Measurements from ENCODE around the gene PDCL2. TPM values are rescaled to one million over a fixed set of nuclear protein-coding genes. Genes with fewer than 3 reads are reported as not detected.

PDCL2 gene
- total RNA-seq, 1 donor: not detected

GRCh38 chr4:55612341-55612740 is 20.3 kb upstream of the PDCL2 start:
- TF ChIP-seq, protein P1, sequence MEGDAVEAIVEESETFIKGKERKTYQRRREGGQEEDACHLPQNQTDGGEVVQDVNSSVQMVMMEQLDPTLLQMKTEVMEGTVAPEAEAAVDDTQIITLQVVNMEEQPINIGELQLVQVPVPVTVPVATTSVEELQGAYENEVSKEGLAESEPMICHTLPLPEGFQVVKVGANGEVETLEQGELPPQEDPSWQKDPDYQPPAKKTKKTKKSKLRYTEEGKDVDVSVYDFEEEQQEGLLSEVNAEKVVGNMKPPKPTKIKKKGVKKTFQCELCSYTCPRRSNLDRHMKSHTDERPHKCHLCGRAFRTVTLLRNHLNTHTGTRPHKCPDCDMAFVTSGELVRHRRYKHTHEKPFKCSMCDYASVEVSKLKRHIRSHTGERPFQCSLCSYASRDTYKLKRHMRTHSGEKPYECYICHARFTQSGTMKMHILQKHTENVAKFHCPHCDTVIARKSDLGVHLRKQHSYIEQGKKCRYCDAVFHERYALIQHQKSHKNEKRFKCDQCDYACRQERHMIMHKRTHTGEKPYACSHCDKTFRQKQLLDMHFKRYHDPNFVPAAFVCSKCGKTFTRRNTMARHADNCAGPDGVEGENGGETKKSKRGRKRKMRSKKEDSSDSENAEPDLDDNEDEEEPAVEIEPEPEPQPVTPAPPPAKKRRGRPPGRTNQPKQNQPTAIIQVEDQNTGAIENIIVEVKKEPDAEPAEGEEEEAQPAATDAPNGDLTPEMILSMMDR (IDR thresholded peaks at IDR 0.05; ENCODE audit: insufficient read depth, low read depth, low read length): no peak
- H3K4me3 ChIP-seq (ENCODE audit: low read depth, low read length): no peak overlapping the region
- DNase-seq (ENCODE audit: low read depth): no peak

DNA sequence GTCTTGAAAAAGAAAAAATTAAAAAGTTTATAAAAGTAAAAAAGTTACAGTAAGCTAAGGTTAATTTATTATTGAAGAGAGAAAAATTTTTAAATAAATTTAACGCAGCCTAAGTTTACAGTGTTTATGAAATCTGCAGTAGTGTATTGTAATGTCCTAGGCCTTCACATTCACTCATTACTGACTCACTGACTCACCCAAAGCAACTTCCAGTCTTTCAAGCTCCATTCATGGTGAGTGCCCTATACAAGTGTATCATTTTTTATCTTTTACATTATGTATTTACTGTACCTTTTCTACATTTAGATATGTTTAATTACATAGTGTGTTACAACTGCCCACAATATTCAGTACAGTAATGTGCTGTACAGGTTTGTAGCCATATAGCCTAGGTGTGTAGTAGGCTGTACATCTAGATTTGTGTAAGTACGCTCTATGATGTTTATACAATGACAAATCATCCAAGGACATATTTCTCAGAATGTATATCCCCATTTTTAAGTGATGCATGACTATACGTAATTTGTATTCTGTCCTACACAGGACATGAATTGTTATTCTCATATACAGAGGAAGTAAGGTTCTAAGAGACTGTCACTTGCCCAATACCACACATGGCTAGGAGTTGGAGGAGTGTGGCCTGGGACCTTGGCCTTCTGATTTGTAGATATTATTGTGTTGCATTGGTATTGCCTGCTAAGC is 19.5 kb upstream of the PDCL2 start:
- H3K4me3 ChIP-seq (ENCODE audit: low read depth, low read length): no peak overlapping the region
- TF ChIP-seq, protein P1 (IDR thresholded peaks at IDR 0.05; ENCODE audit: insufficient read depth, low read depth, low read length): no peak
- DNase-seq (ENCODE audit: low read depth): no peak

DNA sequence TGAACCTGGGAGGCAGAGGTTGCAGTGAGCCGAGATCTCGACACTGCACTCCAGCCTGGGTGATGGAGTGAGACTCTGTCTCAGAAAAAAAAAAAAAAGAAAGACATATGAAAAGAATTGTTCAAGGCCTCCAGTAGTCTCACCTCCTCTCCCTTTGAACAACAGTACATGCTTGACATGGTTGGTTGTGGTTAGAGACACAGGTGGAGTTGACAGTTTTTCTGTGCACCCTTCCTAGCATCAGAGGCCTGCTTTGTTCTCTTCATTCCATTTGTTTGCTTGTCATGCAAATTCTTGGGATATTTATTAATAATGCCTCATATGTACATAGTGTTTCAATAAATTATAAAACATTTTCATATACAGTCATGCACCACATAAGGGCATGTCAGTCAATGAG is 18.3 kb upstream of the PDCL2 start:
- H3K4me3 ChIP-seq (ENCODE audit: low read depth, low read length): no peak overlapping the region
- TF ChIP-seq, protein P1 (IDR thresholded peaks at IDR 0.05; ENCODE audit: insufficient read depth, low read depth, low read length): no peak

DNA sequence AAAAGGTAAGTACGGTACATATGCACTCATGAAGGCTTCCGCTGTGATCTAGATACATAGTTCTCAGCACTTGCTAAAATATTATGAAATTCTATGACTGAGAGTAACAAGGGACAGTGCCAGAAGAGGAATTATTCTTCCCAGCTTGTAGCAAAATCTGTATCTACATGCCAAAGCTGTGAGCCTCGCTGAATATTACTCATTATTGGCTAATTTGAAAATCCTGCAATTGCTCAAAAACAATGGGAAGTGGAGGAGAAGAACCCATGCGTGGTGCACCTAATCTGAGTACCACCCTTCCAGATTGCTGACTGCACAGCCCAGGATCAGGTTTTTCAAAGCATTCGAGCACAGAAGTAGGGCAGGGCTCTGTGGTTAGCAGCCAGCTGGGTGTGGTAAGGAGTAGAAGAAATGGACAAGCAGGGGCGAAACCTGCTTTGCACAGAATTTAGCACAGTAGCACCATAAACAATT is 17.4 kb upstream of the PDCL2 start:
- TF ChIP-seq, protein P1 (IDR thresholded peaks at IDR 0.05; ENCODE audit: insufficient read depth, low read depth, low read length): no peak
- no peak overlapping the region for H3K4me3 ChIP-seq (ENCODE audit: low read depth, low read length)
- DNase-seq (ENCODE audit: low read depth): no peak

More for the DNA sequence above, 18.3 kb upstream of the PDCL2 start:
- DNase-seq (ENCODE audit: low read depth): no peak

GRCh38 chr4:55608591-55608990 is 16.5 kb upstream of the PDCL2 start:
- DNase-seq (ENCODE audit: low read depth): no peak

DNA sequence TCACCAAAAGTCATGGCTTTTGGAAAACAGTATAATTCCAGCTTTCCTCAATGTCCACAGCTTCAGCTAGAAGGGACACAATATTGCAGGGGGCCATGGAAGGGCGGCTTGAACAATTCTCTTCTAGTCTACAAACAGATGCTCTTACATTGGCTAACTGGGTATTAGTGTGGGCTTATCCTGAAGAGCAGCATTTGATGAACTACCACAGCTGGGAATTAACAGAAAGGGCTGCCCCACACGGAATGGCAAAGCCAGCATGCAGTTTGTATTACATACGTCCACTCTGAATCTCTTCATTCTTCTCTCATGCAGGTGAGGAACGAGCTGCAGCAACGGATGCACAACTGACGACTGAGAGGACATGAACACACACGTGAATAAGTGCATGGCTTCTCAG is 13.0 kb upstream of the PDCL2 start:
- H3K4me3 ChIP-seq (ENCODE audit: low read depth, low read length): no peak overlapping the region
- no peak for DNase-seq (ENCODE audit: low read depth)
- TF ChIP-seq, protein P1 (IDR thresholded peaks at IDR 0.05; ENCODE audit: insufficient read depth, low read depth, low read length): no peak

More at GRCh38 chr4:55608591-55608990, 16.5 kb upstream of the PDCL2 start:
- TF ChIP-seq, protein P1 (IDR thresholded peaks at IDR 0.05; ENCODE audit: insufficient read depth, low read depth, low read length): no peak
- H3K4me3 ChIP-seq (ENCODE audit: low read depth, low read length): no peak overlapping the region

- no peak overlapping the region for H3K4me3 ChIP-seq (ENCODE audit: low read depth, low read length)
- TF ChIP-seq, protein P1 (IDR thresholded peaks at IDR 0.05; ENCODE audit: insufficient read depth, low read depth, low read length): no peak
- no peak for DNase-seq (ENCODE audit: low read depth)
Measured at GRCh38 chr4:55600640-55601039, 8.6 kb upstream of the PDCL2 start.

Measured in fibroblast of villous mesenchyme (primary cell).